HEK293T (cell line): ENCODE results near the gene METTL21C.

Experiments
- ARNT ChIP-seq: fragments of 450-650 bp; IDR thresholded peaks from 2 replicates; pipeline ENCODE4 v1.6.1; 2017; ENCODE audit warnings: mild to moderate bottlenecking
- BHLHE40 ChIP-seq: fragments of 450-650 bp; IDR thresholded peaks from 2 replicates; pipeline ENCODE4 v1.6.1; 2016; ENCODE audit warnings: mild to moderate bottlenecking, moderate library complexity, borderline replicate concordance
- ELF4 ChIP-seq: fragments of 450-650 bp; IDR thresholded peaks from 2 replicates; pipeline ENCODE4 v1.6.1; 2017; ENCODE audit warnings: antibody characterized with exemption
- FOXA1 ChIP-seq: fragments of 450-650 bp; IDR thresholded peaks from 2 replicates; pipeline ENCODE4 v1.6.1; 2016; ENCODE audit warnings: mild to moderate bottlenecking
- FOXK2 ChIP-seq: fragments of 450-650 bp; IDR thresholded peaks from 2 replicates; pipeline ENCODE4 v1.6.1; 2016; ENCODE audit warnings: mild to moderate bottlenecking
- FOXM1 ChIP-seq: fragments of 450-650 bp; IDR thresholded peaks from 2 replicates; pipeline ENCODE4 v1.6.1; 2017; ENCODE audit warnings: mild to moderate bottlenecking, borderline replicate concordance
- L3MBTL2 ChIP-seq: fragments of 450-650 bp; conservative IDR thresholded peaks from 2 replicates; pipeline ENCODE4 v1.6.1; 2016; ENCODE audit warnings: mild to moderate bottlenecking
- LEF1 ChIP-seq: fragments of 450-650 bp; IDR thresholded peaks from 2 replicates; pipeline ENCODE4 v1.6.1; 2017; ENCODE audit warnings: mild to moderate bottlenecking, borderline replicate concordance
- NFRKB ChIP-seq: fragments of 450-650 bp; IDR thresholded peaks from 2 replicates; pipeline ENCODE4 v1.6.1; 2016; ENCODE audit warnings: mild to moderate bottlenecking, moderate library complexity
- PKNOX1 ChIP-seq: fragments of 450-650 bp; IDR thresholded peaks from 2 replicates; pipeline ENCODE4 v1.6.1; 2016
- SP1 ChIP-seq: fragments of 450-650 bp; IDR thresholded peaks from 2 replicates; pipeline ENCODE4 v1.6.1; 2017
- SUZ12 ChIP-seq: fragments of 450-650 bp; IDR thresholded peaks from 2 replicates; pipeline ENCODE4 v1.6.1; 2016; ENCODE audit warnings: mild to moderate bottlenecking
- ZNF384 ChIP-seq: fragments of 450-650 bp; IDR thresholded peaks from 2 replicates; pipeline ENCODE4 v1.6.1; 2016

- no peak for TF ChIP-seq L3MBTL2
- TF ChIP-seq BHLHE40 = no peak
- TF ChIP-seq SP1 = no peak
- TF ChIP-seq SUZ12 = no peak
- TF ChIP-seq NFRKB = no peak
- TF ChIP-seq FOXM1 = no peak
- TF ChIP-seq FOXA1 = no peak
- TF ChIP-seq ARNT = no peak
- no peak for TF ChIP-seq FOXK2
- TF ChIP-seq PKNOX1 = no peak
- TF ChIP-seq ZNF384 = no peak
- TF ChIP-seq LEF1 = no peak
- no peak for TF ChIP-seq ELF4
These were observed 2.4 kb downstream of the METTL21C start for GRCh38 chr13:102692491-102692826.
